NCI-H524 treated with DMSO at 0.1 percent for 48 hours (cell line): Measurements from ENCODE around the gene TSHZ3.

ENCODE experiments used
- DNase-seq: peaks from one replicate; lab custom pipeline; 2025; lab: John Stamatoyannopoulos, UW

TSHZ3 gene, protein sequence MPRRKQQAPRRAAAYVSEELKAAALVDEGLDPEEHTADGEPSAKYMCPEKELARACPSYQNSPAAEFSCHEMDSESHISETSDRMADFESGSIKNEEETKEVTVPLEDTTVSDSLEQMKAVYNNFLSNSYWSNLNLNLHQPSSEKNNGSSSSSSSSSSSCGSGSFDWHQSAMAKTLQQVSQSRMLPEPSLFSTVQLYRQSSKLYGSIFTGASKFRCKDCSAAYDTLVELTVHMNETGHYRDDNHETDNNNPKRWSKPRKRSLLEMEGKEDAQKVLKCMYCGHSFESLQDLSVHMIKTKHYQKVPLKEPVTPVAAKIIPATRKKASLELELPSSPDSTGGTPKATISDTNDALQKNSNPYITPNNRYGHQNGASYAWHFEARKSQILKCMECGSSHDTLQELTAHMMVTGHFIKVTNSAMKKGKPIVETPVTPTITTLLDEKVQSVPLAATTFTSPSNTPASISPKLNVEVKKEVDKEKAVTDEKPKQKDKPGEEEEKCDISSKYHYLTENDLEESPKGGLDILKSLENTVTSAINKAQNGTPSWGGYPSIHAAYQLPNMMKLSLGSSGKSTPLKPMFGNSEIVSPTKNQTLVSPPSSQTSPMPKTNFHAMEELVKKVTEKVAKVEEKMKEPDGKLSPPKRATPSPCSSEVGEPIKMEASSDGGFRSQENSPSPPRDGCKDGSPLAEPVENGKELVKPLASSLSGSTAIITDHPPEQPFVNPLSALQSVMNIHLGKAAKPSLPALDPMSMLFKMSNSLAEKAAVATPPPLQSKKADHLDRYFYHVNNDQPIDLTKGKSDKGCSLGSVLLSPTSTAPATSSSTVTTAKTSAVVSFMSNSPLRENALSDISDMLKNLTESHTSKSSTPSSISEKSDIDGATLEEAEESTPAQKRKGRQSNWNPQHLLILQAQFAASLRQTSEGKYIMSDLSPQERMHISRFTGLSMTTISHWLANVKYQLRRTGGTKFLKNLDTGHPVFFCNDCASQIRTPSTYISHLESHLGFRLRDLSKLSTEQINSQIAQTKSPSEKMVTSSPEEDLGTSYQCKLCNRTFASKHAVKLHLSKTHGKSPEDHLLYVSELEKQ

DNA sequence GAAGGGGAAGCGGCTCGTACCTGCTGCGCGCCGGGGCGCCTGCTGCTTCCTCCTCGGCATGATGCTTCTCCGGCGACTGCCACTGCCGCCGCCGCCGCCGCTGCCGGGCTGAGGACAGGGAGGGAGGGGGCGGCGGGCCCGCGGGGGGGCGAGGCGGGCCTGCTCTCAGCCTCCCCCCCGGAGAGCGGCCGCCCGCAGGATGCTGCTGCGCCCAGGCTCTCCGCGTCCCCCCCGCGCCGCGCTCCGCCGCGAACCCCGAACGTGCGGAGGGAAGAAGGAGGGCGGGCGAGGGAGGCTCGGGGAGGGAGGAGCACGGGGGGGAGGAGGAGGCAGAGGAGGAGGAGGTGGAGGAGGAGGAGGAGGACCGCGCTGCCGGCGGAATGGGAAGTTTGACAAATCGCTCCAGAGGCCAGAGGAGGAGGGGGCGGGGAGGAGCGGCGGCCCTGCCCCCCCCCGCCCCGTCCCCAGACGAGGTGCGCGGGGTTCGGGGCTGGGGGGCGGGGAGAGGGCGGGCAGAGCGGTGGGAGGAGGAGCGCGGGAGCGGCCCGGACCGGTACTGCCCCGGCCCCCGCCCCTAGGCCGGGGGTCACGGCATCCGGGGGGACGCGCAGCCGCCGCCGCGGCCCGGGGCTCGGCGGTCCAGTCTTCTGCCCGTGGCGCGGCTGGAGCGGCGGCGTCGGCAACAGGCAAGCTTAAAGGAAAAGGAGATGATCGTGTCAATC, at the start of gene TSHZ3:
Gene TSHZ3 (minus strand): TSS at position 277 of the 722 bp plus-strand sequence. CDS start 217 bp downstream, at position 60.
- no peak for DNase-seq

DNA sequence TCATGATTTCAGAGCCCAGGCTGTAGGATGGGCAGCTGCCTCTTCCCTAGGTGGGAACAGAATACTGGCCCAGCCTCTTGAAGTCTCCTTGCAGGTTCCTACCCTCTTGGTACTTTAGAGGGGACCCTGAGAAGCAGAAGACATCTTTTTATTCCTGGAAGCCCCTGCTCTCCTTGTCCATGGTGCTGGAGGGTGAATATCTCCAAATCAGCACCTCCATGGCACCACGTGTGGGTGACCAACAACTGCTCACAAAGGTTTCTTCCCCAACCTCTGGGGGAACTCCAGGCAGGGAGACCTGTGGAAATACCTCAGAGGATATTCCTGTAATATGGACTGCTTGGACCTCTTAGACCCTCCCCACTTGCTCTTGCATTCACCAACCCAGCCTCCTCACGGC, 48.1 kb upstream of the TSHZ3 start:
- no peak for DNase-seq

DNA sequence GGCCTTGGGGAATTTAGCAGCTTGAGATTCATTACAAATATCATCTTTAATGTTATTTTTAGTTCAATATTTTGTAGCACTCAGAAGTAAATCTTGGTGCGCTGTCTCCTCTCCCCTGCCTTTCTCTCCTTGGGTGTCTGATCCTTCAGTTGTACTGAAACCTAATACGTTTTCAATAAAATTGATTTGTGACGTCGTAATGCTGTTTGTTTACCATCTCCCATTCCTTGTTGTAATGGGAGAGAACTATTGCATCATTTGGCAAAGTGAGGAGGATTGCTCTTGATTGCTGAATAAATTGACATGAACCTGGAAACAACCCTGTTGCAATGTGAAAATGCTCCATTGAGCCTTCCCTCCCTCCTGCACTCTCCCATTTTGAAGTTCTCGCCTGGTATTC, 43.2 kb upstream of the TSHZ3 start:
- DNase-seq: no peak

DNA sequence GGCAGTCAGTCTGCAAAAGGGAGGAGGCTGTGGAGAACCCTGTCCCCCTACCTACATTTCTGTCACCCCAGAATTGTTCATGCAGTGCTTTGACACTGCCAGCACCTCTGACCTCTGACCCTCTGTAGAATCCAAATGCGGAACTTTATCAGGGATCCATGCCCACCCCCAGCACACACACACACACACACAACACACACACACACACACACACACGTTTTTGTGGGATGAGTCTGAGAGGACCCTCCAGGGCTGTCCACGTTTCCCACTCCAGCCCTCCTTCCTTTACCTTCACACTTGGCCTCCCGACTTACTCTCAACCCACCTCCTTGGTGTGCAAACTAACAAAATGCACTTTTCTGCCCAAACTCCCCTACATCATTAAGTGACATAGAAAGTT, 42.3 kb upstream of the TSHZ3 start:
- no peak for DNase-seq

DNA sequence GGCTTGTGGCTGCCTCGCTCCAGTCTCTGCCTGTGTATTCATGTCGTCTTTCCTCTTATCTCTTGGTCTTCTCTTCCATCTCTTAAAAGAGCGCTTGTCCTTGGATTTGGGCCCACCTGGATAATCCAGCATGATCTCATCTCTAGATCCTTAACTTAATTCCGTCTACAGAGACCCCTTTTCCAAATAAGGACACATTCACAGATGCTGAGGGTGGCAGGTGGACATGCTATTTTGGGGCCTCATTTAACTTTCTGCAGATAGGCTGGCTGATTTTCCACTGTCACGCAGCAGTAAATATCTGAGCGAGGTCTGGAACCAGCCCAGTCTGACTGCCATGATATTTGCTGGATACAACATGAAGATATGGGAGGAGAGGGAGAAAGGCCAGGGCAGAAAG, 41.5 kb upstream of the TSHZ3 start:
- no peak for DNase-seq

DNA sequence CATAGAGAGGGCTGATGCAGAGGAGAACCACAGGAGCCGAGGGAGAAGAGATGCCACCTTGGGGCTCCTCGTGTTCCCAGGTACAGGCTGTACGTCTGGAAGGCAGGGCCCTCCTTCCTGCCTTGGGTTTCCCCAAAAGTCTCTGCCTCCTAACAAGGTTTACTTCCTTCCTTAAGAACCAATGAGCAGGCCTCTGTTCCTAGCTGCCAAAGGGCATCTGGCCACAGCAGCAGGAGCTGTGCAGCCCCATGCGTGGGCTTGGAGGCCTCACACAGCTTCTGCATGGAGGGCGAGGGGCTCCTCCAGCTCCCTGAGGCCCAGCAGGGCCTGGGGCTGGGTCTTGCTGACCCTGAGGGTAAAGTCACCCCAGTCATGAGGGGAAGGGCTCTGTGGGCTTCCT, 40.6 kb upstream of the TSHZ3 start:
- DNase-seq: no peak

DNA sequence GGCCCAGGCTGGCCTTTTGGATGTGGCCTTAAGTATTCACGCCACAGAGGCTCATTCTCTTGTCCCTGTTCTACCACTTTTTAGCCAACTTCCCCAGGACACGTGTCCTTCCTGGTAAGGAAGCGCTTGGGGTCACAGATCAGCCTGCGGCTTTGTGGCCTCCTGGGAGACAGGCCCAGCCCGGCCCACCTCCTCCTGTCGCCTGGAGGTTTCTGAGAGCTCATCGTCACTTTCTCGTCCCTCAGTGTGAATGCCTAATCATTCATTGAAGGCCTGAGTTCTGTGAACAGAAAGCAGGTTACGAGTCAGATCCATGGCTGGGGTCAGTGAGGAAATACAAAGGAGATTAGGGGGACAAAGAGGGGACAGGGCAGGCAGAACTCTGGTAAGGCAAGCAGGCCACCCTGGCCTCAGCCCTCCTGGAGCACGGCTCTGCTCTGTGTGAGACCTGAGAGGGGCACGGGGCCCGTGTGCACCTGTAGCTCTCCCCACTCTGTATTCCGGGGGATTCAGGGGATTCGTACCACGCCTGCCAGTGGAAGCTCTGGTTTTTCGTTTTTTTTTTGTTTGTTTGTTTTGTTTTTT, 38.6 kb upstream of the TSHZ3 start:
- no peak for DNase-seq

DNA sequence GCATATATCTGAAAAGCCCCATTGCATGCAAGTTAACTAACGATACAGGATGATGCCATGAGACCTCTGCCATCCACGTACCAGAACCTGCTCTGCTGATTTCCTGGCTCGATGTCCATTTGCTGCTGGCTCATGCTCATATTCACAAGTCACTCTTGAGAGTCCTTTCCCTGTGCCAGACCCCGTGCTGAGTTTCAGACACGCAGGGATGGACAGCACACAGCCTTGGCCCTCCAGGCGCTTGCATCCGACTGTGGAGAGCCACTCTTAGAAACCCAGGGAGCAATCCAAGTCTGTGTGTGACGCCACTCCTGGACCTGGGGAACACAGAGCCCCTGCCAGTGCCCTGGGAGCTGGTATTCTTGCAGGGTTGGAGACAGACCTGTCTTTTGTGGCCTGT, 37.6 kb upstream of the TSHZ3 start:
- no peak for DNase-seq

DNA sequence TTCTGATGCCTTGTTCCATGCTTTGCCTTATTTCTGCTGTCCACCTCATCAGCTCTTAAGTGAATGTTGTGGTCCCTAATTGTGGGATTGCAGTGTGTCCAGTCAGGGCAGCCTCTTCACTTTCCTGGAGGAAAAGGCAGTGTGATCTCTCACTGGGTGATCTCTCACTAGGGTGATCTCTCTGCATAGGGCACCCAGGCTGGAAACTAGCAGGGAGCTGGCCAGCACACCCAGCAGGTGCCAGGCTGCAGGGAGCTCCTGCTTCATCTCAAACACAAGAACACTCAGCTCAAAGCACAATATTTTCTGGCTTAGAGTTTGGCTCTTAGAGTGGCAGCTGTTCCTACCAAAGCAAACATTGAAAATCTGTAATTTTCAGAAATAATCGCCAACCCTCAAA, 36.5 kb upstream of the TSHZ3 start:
- no peak for DNase-seq

DNA sequence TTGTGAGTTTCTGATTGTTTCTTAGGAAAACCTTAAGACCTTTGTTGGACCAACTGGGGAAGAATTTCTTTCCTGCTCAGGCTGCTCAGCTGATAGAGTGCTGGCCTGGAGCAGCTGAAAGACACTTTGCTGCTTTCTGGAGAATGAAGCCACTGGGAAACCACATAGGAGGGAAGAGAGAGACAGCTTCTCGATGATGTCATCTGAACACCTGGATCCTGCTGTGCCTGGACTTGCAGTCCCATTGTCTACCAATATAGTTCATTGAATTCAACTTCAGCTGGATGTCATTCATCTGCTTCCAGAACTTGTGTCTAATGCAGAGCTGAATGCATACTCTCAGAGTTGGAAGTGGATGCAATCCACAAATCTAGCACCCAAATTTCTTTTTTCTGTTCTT, 34.3 kb upstream of the TSHZ3 start:
- DNase-seq: no peak

DNA sequence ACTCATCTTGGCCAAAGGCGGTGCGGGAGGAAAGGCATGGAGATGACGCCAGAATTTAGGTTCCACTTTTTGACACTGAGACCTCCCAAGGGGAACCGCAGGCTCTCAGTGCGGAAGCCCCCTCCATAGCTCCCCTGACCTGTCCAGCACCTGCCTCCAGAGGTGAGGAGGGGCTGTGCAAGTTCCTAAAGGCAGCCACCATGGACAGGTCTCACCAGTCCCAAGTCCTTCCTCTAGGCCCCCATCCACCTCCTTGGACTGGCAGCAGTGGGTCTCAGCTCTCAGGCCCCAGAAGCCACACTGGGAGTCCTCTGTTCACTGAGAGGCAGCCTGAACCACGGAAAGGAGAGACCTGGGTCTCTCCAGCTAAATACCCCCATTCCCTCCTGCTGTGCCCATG, 31.6 kb upstream of the TSHZ3 start:
- DNase-seq: no peak

DNA sequence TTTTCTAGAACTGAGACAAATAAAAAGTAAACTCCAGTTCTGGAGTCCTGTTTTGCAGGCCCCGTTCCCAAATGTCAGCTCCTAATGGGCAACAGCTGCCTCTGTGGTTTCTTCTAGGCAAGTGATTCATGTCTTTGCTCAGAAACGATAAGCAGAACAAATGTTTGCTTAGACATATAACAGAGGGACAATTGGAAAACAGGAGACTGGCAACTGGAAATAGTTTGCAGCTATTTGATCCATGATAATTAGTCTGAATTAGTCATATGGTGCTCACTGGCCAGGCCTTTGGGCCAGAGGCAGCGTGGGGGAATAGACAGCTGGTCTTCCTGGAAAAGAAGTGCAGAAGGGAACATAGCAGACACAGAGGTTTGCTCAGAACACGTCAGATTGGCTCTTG, 29.2 kb upstream of the TSHZ3 start:
- no peak for DNase-seq

DNA sequence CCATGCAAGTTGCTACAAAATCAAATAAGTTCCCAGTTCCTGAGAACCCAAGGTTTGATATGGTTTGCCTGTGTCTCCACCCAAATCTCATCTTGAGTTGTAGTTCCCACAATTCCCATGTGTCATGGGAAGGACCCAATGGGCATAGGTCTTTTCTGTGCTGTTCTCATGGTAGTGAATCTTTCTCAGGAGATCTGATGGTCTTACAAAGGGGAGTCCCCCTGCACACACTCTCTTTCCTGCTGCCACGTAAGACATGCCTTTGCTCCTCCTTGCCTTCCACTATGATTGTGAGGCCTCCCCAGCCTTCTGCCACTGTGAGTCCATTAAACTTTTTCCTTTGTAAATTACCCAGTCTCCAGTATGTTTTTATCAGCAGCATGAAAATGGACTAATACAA, 28.5 kb upstream of the TSHZ3 start:
- DNase-seq: no peak

DNA sequence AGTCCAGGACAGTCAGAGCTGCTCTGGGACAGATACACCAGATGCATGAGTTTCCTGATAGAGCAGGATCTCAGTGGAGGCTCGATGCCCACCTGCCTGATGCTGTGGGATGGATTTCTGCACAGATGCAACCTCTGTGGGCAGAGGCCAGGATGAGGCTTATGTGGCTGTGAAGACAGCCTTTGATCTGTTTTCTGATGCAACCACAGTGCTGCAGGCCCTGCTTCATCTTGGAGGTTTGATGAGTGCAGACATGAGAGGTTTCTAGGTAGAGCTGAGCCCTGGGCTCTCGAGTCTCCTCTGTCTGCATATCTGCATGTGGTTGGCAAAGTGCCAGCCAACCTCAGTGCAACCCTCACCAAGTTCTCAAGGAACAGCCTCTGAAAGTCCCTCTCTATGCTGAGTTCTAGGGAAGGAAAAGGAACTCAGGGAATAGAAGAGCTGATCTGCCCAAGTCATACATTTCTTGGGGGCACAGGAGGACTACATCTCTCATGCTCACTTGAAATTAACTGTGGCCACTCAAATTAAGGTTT, 23.1 kb upstream of the TSHZ3 start:
- no peak for DNase-seq

DNA sequence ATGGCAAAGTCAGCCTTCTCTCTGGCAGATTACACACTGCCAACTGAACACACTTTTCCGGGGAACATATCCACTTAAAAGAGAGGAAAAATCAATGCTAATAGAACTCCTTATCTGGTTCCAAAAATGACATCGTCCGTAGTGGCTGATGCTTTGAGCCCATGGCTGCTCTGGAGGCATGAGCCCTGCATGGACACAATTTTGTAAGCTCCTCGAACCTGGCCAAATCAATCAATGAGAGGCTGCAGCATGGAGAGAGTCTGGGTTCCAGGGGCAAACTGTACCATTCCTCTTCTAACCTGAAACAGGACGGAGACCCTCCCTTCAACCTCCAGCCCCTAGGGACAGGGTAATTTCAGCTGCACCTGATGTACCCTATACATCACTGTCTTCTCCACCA, 21.0 kb upstream of the TSHZ3 start:
- DNase-seq: no peak

DNA sequence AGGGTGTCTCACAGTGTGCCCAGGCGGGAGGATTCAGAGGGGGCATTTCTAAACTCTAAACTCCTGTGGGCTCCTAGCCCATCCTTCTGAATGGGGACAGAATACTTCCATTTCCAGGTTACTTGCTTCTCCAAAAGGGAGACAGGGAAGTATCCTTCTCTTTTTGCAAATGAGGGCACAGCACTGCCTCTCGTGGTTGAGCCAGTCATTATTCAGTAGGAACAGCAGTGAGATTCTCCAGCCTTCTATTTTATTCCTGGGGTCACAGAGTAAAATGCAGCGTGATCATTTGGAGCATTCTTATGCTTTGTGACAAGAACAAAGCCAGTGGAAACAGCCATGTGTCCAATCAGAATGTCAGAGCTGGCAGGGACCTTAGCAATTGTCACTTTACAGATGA, 15.7 kb upstream of the TSHZ3 start:
- DNase-seq: no peak

DNA sequence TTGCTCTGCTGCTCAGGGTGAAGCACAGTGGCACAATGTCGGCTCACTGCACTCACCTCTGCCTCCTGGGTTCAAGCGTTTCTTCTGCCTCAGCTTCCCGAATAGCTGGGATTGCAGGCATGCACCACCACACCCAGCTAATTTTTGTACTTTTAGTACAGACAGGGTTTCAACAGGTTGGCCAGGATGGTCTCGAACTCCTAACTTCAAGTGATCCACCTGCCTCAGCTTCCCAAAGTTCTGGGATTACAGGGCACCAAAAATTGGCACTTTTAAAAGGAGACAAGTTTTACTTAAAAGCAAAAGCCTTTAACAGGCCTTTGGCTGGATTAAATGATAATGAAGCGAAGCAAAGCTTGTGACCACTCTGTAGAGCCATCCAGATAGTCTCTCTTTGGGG, 12.5 kb upstream of the TSHZ3 start:
- no peak for DNase-seq

DNA sequence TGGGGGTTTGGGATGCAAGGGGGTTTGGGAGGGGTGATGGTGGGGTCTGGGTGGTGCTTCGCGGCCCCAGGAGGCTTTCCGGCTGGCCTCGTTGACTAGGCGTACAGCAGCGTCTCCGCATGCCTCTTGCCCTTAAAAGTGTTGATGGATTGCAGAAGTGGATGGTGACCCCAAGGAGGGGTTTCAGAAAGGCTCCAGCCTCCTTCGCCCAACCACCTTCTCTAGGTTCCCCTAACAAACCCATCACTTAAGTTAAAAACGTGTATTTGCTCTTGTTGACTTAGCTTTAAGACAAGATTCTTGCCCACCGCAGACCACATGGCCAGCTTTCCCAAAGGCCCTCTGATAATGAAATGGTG, 8.1 kb upstream of the TSHZ3 start:
- DNase-seq: no peak

DNA sequence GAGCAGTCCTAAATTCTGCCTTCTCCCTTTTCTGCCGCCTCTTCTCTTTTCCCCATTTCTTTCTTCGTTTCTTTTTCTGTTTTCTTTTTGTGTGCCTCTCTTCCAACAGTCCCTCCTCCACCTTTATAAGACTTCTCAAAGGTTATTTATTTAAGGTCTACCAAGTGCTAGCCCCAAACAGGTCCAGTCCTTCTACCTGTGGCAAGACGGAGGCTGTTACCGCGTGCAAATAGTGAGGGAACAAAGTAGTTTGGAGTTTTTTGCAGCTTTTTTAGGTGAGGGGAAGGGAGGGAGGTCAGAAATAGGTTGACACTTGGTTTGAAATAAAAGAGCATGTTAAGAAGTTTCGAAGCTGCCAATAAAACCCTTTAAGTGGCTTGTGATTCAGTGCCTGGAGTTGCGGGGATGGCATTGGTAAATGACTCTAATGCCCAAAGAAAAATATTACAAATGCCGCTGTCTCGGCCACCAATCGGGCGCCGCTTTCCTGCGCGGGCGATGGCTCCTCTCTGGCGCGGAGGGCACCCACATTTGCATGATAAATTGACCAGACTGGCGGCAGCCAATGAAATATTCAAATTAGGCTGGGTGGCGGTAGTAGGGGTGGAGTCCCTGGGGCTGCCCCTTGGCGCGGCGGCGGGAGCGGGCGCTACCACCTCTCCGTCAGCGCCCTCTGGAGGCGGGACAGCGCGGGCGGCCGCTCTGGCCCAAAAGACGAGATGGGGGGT, 7.5 kb upstream of the TSHZ3 start:
- DNase-seq: no peak

DNA sequence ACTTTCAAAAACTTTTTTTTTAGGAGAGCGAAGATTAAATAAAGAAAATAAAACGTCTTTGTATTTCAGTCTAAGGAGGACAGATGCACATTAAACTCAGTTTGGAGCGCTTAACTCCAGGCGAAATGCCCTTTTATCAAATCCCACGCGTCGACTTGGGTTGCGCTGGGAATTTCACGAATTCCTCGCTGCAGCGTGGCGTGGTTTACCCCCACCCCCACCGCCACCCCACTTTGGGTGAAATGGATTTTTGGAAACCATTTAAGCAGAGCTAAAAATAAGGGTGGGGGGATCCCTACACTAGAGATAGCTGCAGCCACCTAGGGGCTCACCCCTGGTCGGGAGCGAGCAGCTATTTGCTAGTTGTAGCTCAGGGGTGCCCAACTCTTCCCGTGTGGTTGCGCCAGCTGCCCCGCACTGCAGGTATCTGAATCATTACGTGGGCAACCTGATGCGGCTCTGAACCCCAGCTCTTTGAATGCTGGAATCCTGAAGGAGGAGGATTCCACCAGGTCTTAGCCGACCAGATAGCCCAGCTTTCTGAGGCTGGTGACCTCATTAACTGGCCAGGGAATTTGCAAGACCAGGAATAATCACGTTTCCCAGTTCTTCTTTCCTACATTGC, 6.5 kb upstream of the TSHZ3 start:
- no peak for DNase-seq
